Endothelial cell of umbilical vein (primary cell): ENCODE measurements around the gene ZNF800.

Experiments
- EZH2 ChIP-seq: IDR thresholded peaks from 2 replicates; pipeline ENCODE4 v1.6.1; 2012; ENCODE audit warnings: borderline replicate concordance, low read depth, mild to moderate bottlenecking, moderate library complexity, low read length, inconsistent platforms; ENCODE audit not compliant: severe bottlenecking
- FOS ChIP-seq: IDR thresholded peaks from 2 replicates; pipeline ENCODE4 v1.6.1; 2011; ENCODE audit warnings: mild to moderate bottlenecking, low read length, moderate library complexity, borderline replicate concordance; ENCODE audit not compliant: insufficient read depth
- GATA2 ChIP-seq: IDR thresholded peaks from 2 replicates; pipeline ENCODE4 v1.7.0; 2011; ENCODE audit warnings: low read depth, mild to moderate bottlenecking, moderate library complexity, mixed read lengths, low read length; ENCODE audit not compliant: insufficient read length, insufficient read depth
- MYC ChIP-seq: IDR thresholded peaks from one replicate; pipeline ENCODE4 v1.6.1; 2011; ENCODE audit warnings: mild to moderate bottlenecking, low read depth, low read length
- POLR2A ChIP-seq: IDR thresholded peaks from 2 replicates; pipeline ENCODE4 v1.6.1; 2012; ENCODE audit warnings: low read depth, mild to moderate bottlenecking, control low read depth, low read length
- POLR2AphosphoS5 ChIP-seq: IDR thresholded peaks from 2 replicates; pipeline ENCODE4 v1.6.1; 2012; ENCODE audit warnings: low read depth, mild to moderate bottlenecking, control low read depth, low read length, moderate library complexity; ENCODE audit not compliant: insufficient read depth
- TF ChIP-seq, protein P1 (sequence below), 2 donors: IDR thresholded peaks; 1 replicate in 1 of 2; 2 replicates in 1 of 2; pipeline ENCODE4 v1.5.1; 2011; ENCODE audit warnings: low read length in 2 of 2, mild to moderate bottlenecking in 2 of 2, moderate library complexity in 2 of 2, control low read depth in 1 of 2, inconsistent platforms in 1 of 2, low read depth in 1 of 2; ENCODE audit not compliant: insufficient read depth in 1 of 2; ENCODE audit errors: extremely low read depth in 1 of 2
- TF ChIP-seq, protein P2 (sequence below): IDR thresholded peaks from 2 replicates; pipeline ENCODE4 v1.6.1; 2011; ENCODE audit not compliant: insufficient read depth, insufficient read length

DNA sequence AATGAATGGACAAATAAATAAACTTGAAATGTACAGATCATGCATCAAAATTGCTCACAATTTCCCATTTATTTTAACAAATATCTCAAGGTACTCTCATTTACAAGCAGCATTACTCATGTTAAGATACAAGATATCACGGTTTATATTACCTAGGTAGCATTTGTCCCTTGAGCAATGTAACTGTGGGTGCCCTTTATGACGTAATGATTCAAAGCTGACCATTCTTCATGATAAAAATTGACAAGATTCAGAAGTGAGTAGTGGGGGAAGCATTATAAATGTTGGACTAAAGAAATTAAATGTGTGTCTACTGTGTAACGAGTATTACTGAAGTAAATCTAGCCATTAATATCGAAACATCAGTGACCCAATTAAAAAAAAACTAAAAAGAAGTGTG is 71.5 kb downstream of the ZNF800 start:
- TF ChIP-seq, protein P1, sequence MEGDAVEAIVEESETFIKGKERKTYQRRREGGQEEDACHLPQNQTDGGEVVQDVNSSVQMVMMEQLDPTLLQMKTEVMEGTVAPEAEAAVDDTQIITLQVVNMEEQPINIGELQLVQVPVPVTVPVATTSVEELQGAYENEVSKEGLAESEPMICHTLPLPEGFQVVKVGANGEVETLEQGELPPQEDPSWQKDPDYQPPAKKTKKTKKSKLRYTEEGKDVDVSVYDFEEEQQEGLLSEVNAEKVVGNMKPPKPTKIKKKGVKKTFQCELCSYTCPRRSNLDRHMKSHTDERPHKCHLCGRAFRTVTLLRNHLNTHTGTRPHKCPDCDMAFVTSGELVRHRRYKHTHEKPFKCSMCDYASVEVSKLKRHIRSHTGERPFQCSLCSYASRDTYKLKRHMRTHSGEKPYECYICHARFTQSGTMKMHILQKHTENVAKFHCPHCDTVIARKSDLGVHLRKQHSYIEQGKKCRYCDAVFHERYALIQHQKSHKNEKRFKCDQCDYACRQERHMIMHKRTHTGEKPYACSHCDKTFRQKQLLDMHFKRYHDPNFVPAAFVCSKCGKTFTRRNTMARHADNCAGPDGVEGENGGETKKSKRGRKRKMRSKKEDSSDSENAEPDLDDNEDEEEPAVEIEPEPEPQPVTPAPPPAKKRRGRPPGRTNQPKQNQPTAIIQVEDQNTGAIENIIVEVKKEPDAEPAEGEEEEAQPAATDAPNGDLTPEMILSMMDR (IDR thresholded peaks at IDR 0.05; ENCODE audit: extremely low read depth in 1 of 2, insufficient read depth in 1 of 2, low read depth in 1 of 2, low read length in 2 of 2) = no peak
- no peak for TF ChIP-seq POLR2AphosphoS5
- TF ChIP-seq POLR2A = no peak
- TF ChIP-seq GATA2 = no peak
- no peak for TF ChIP-seq MYC
- TF ChIP-seq, protein P2, sequence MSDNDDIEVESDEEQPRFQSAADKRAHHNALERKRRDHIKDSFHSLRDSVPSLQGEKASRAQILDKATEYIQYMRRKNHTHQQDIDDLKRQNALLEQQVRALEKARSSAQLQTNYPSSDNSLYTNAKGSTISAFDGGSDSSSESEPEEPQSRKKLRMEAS = no peak
- TF ChIP-seq EZH2 = no peak
- no peak for TF ChIP-seq FOS
